HG02973 (cell line): Measurements from ENCODE around the gene HCAR3.
"Not testable (repeated sequence)": the region's sequence is repeated elsewhere in the genome, so short reads cannot be mapped to it uniquely, and the experiment has no call there.

ENCODE experiments used
- ATAC-seq: cut with Tn5 transposase; IDR thresholded peaks from one replicate; pipeline ENCODE4 v1.9.1; 2021; ENCODE audit warnings: moderate library complexity; ENCODE audit not compliant: unreplicated experiment

Gene HCAR3

GRCh38 chr12:122716658-122717057 is at the start of gene HCAR3:
Gene HCAR3 (minus strand): TSS chr12:122716811. CDS start chr12:122716737, 74 bp downstream.
- ATAC-seq, result not testable (repeated sequence)

- no peak for ATAC-seq
Measured at GRCh38 chr12:122757568-122757967, 41.0 kb upstream of the HCAR3 start.

DNA sequence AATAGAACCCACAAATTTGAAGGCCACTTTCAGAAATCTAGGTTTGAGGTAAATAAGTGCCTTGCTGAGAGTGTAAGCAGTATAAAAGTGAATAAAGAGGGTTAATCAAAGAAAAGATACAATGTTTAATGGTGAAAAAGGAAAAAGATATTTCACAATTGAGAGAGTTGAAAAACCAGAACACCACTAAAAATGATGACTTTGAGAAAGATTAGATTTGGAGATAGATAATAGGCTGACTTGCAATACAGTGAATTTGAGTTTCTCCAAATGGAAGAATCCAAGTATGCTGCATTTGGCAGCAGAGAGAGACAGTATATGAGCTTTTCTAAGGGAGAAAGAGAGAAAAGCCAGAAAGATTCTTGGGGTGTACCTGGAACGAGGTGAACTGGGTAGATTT is 38.2 kb upstream of the HCAR3 start:
- ATAC-seq, result no peak

DNA sequence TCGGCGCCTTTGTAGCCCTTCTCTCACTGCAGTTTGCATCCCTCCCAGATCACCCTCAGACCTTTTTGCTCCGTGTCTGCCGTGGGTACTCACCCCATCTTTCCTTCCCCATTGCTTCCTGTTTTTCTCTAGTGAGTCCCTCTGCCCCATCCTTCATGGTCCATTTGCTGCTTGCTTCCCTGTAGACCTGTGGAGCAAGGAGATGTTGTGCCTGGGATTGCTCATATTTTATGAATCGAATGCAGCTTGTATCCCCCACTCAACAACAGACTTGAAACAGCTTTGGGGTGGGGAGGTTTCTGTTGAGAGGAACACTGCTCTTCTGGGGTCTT is 36.7 kb upstream of the HCAR3 start:
- no peak for ATAC-seq

GRCh38 chr12:122752464-122753318 is 36.1 kb upstream of the HCAR3 start, which contains the start of gene DENR:
Gene DENR (plus strand): TSS chr12:122752824. CDS start chr12:122753702, 878 bp downstream.
- peak; percentile 92 for ATAC-seq

DNA sequence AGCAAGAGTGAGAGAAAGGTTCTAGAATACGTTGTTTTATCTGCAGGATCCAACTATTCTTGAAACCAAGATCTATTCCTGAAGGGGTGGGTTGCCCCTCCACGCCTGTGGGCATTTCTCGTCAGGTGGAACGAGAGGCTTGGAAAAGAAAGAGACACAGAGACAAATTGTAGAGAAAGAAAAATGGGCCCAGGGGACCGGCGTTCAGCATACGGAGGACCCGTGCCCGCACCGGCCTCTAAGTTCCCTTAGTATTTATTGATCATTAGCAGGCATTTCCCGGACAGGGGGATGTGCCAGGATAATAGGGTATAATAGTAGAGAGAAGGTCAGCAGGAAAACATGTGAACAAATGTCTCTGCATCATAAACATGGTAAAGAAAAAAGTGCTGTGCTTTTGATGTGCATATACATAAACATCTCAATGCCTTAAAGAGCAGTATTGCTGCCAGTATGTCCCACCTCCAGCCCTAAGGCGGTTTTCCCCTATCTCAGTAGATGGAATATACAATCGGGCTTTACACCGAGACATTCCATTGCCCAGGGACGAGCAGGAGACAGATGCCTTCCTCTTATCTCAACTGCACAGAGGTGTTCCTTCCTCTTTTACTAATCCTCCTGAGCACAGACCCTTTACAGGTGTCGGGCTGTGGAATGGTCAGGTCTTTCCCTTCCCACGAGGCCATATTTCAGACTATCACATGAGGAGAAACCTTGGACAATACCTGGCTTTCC is 34.3 kb upstream of the HCAR3 start:
- not testable (repeated sequence) for ATAC-seq

GRCh38 chr12:122749569-122750332 is 33.1 kb upstream of the HCAR3 start:
- no peak for ATAC-seq

- no peak for ATAC-seq
Measured at GRCh38 chr12:122747224-122748135, 30.9 kb upstream of the HCAR3 start.

GRCh38 chr12:122743895-122744525 is 27.4 kb upstream of the HCAR3 start:
- no peak for ATAC-seq

DNA sequence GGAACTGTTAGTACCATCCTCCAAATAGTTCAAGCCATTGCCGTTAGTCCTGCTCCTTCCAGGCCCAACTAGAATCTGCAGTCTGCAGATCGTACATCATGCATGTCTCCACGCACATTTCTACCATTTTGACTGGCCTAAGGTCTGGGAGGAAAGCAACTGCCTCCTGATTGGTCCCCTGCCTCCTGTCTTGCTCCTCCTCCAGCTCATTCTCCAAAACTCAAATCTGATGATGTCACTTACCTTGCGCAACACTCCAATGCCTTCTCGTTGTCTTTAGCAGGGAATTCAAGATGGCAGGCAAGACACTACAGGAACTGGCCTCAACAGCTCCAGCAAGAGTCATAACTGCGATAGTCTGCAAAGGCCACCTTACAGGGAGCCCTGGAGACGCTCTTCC is 23.7 kb upstream of the HCAR3 start:
- no peak for ATAC-seq

DNA sequence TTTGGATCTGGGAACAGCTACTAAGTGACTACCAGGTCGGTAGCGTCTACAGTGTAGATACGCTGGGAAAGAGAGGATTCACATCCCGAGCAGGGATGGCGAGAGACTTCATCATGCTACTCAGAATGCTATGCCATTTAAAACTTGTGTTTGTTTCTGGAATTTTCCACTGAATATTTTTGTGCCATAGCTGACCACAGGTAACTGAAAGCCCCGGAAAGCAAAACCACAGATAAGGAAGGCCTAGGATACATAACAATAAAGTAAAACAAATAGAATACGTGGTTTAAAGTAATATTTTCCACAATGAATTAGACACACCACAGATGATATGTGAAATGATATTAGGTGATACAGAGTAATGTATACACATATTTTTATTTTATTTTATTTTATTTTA is 22.0 kb upstream of the HCAR3 start:
- ATAC-seq, result no peak

- ATAC-seq, result no peak
Measured at GRCh38 chr12:122732611-122733010, 16.0 kb upstream of the HCAR3 start.

- no peak for ATAC-seq
Measured at GRCh38 chr12:122732170-122732569, 15.6 kb upstream of the HCAR3 start.

DNA sequence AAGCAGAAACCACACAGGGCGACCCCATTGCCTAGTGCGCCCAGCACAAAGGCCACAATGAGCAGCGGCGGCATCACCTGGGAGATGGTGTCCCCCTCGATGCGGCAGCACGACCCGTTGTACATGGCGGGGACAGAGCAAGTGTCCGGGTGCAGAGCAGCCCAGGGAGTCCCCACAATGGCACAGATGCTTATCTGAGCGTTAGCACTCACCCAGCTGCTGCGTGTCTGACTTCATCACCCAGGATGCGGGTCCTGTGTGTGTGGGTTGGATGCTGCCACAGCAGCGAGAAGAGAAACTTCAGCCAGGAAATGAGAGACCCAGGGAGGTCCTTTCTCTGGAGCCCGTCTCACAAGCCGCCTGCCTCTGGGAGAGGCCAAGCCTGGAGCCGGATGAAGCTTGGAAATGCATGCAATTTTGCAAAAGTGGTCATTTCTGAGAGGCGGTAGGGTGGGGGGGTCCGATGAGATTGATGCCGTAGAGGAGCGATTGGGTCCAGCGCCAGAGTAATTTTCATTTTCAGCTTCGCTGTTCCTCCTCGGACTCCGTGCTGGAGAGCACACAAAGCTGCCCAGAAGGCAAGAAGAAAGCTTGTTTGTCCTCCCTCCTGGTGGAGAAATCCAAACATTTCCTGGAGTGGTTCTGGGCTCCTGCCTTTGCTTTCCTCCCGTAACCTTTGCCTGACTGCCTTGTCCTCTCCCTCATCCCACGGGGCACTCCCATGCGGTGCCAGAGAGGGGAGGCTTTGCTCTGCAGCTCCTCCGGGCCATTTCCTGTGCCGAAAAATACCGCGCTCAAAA is 13.8 kb upstream of the HCAR3 start, which contains the start of gene HCAR1:
Gene HCAR1 (minus strand): TSS at position 630 of the 800 bp plus-strand sequence. CDS start 505 bp downstream, at position 125.
- ATAC-seq, result no peak

- no peak for ATAC-seq
Measured at GRCh38 chr12:122729583-122730214, 13.1 kb upstream of the HCAR3 start.

DNA sequence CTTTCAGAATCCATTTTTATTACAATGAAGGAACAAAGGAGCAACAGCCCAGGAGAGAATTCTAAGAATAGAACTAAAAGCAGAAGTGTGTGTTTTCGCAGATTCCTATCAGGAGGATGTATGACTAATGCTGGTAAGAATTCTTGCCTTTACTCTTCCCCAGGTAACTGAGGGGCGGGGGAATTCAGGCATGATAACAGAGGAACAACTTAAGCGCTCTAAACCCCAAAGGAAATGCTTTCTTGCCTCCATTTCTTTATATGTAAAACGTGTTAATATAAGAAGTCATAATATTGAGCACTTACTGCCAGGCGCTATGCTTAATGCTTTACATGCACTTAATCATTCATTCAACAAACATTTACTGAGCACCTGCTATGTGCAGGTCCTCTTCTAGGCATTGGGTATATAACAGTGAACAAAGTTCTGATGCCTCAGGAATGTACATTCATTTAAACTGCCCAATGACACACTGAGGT is 9.5 kb upstream of the HCAR3 start:
- no peak for ATAC-seq

DNA sequence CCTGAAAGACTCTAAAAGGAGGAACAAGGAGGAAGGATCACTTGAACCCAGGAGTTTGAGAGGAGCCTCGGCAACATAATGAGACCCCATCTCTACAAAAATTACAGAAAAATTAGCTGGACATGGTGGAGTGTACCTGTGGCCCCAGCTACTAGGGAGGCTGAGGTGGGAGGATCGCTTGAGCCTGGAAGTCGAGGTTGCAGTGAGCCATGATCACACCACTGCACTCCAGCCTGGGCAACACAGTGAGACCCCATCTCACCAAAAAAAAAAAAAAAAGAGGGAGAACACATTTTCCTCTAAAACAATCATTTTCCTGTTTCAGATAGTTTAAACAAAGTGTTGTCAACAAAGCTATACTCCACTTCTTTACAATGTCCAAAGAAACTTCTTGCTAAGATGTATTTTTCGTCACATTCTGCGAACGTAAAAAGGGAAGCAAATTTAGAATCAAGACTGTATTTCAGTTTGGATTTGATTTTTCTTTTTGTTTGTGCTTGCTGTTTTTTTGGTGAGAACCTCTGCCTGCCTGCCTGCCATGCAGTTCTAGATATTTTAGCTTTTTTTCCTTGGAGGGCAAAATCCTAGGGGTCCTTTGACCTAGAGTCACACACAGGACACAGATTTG is 9.0 kb upstream of the HCAR3 start:
- no peak for ATAC-seq
